ENCODE measurements around the gene SPOCK2.

- TF ChIP-seq, protein P1, sequence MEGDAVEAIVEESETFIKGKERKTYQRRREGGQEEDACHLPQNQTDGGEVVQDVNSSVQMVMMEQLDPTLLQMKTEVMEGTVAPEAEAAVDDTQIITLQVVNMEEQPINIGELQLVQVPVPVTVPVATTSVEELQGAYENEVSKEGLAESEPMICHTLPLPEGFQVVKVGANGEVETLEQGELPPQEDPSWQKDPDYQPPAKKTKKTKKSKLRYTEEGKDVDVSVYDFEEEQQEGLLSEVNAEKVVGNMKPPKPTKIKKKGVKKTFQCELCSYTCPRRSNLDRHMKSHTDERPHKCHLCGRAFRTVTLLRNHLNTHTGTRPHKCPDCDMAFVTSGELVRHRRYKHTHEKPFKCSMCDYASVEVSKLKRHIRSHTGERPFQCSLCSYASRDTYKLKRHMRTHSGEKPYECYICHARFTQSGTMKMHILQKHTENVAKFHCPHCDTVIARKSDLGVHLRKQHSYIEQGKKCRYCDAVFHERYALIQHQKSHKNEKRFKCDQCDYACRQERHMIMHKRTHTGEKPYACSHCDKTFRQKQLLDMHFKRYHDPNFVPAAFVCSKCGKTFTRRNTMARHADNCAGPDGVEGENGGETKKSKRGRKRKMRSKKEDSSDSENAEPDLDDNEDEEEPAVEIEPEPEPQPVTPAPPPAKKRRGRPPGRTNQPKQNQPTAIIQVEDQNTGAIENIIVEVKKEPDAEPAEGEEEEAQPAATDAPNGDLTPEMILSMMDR (IDR thresholded peaks at IDR 0.05; ENCODE audit: insufficient read depth, low read length, poor library complexity, severe bottlenecking): no peak
- TF ChIP-seq EZH2phosphoT487 (conservative IDR thresholded peaks at IDR 0.05; ENCODE audit: low read length): no peak
Observed at GRCh38 chr10:72107325-72108003, 19.1 kb upstream of the SPOCK2 start.
